Chondrocyte (in vitro differentiated cells): ENCODE measurements around the gene GLS. TPM values are rescaled to one million over a fixed set of nuclear protein-coding genes. Genes with fewer than 3 reads are reported as not detected.

Source experiments
- DNase-seq: peaks from one replicate; pipeline ENCODE4 v3.0.0; 2021; ENCODE audit warnings: mixed read lengths, low spot score
- H3K27ac Mint-ChIP-seq: one replicate; pipeline ENCODE4 v1.8.0; 2021; ENCODE audit warnings: mild to moderate bottlenecking, moderate library complexity, mixed read lengths; ENCODE audit not compliant: unreplicated experiment
- H3K27me3 Mint-ChIP-seq: 2 replicates; pipeline ENCODE4 v1.8.0; 2021; ENCODE audit warnings: low read depth, mixed read lengths
- H3K36me3 Mint-ChIP-seq: 2 replicates; pipeline ENCODE4 v1.8.0; 2021; ENCODE audit warnings: low read depth, mixed read lengths
- H3K4me1 Mint-ChIP-seq: 2 replicates; pipeline ENCODE4 v1.8.0; 2021; ENCODE audit warnings: low read depth, mild to moderate bottlenecking, mixed read lengths
- H3K4me3 Mint-ChIP-seq: one replicate; pipeline ENCODE4 v1.8.0; 2021; ENCODE audit warnings: mild to moderate bottlenecking, moderate library complexity, mixed read lengths; ENCODE audit not compliant: unreplicated experiment
- H3K9me3 Mint-ChIP-seq: 2 replicates; pipeline ENCODE4 v1.8.0; 2021; ENCODE audit warnings: low read depth, mixed read lengths
- total RNA-seq: library from RNA; stranded (reverse); gene quantifications from 3 replicates; pipeline ENCODE4 v1.2.1, GENCODE V29; 2021
- TF ChIP-seq, protein P1 (sequence below): fragments of 200-600 bp; sonication (generic); IDR thresholded peaks from 2 replicates; pipeline ENCODE4 v1.5.0; 2021; ENCODE audit warnings: antibody characterized with exemption, mild to moderate bottlenecking, moderate library complexity

The GLS gene
- total RNA-seq, 1 donor from 2014 or later = 234 TPM

DNA sequence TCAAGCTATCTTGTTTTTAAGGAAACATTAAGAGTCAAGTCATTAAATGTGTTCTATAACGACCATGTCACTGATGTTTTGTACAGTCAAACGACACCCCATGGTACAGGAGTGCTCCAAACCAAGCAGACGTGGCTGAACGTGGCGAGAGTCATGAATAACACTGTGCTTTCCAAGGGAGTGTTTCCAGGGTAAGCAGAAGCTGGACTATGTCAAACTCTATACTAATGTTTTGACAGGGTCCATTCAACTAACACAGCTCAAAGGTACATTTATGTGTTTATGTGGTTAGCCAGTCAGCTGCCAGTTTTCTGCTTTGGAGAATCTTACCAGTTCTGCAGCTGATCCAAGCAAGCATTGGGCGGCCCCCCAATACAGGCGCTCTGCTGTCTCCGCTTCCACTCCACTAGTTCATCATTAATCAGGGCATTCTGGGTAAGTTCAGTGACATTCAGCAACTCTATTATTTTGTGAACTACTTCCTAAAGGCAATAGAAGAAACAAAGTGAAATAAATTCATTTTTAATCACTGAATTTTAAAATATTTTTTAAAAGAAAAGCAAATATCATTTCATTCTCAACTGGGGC lies 117.0 kb downstream of the GLS start:
- H3K36me3 Mint-ChIP-seq = peaks cover 67% of the 10 kb centered on the region
- no peak overlapping the region for H3K4me3 Mint-ChIP-seq
- no peaks in the 10 kb centered on the region for H3K9me3 Mint-ChIP-seq
- H3K27me3 Mint-ChIP-seq = no peaks in the 10 kb centered on the region
- no peaks in the 10 kb centered on the region for H3K4me1 Mint-ChIP-seq
- DNase-seq = no peak
- no peak overlapping the region for H3K27ac Mint-ChIP-seq
- TF ChIP-seq, protein P1, sequence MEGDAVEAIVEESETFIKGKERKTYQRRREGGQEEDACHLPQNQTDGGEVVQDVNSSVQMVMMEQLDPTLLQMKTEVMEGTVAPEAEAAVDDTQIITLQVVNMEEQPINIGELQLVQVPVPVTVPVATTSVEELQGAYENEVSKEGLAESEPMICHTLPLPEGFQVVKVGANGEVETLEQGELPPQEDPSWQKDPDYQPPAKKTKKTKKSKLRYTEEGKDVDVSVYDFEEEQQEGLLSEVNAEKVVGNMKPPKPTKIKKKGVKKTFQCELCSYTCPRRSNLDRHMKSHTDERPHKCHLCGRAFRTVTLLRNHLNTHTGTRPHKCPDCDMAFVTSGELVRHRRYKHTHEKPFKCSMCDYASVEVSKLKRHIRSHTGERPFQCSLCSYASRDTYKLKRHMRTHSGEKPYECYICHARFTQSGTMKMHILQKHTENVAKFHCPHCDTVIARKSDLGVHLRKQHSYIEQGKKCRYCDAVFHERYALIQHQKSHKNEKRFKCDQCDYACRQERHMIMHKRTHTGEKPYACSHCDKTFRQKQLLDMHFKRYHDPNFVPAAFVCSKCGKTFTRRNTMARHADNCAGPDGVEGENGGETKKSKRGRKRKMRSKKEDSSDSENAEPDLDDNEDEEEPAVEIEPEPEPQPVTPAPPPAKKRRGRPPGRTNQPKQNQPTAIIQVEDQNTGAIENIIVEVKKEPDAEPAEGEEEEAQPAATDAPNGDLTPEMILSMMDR = no peak

DNA sequence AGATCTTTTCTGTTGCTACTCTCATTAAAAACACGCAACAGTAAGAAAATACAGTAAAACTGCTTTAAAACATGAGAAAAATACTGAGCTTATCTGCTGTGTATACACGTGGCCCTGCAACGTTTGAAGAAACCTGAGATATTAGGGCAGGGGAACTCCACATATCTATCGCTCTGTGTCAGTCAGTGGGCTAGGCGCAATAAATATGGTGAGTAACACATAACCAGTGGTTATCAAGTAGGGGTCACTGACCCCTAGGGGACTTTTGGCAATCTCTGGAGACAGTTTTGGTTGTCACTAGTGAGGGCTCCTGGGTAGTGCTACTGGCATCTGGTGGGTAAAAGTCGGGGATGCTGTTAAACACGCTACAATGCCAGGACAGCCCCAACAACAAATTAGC lies 118.4 kb downstream of the GLS start:
- Mint-ChIP-seq H3K36me3 (peaks cover 66% of the 10 kb centered on the region), H3K27ac (no peak overlapping the region), H3K4me1 (no peaks in the 10 kb centered on the region), H3K4me3 (no peak overlapping the region), H3K27me3 (no peaks in the 10 kb centered on the region), H3K9me3 (no peaks in the 10 kb centered on the region)
- TF ChIP-seq, protein P1 = no peak
- DNase-seq = no peak

DNA sequence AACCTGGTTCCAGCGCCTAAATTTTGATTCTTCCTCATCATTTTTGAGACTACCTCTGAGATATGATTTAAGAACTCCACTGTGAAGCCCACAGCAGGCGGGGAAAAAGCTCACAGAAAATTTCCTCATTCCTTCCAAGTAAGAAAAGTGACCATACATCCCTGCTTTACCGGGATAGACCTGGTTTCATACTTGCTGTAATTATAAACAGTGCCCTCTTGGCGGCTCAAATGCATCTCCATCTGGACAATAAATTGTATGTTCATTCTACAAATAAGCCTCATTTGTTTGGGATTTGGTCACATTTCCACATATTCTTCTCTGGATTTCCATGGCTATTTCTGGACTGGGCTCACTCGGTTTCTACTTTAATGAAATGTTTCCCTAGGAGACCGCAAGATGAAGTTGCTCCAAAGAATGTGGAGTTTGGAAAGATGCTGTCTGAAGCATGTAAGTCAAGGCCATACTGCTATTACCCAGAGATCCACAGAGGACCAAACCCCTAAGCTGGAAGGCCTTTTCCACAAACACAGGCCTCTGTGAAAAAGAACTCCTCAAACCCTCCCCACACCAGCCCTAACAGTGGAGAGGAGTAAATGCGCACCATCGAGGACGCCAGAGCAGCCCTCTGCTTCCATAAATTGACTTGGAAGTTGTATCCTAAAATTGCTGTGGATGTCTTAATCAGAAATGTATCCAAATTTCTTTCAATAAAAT lies 119.5 kb downstream of the GLS start:
- Mint-ChIP-seq H3K27ac (no peak overlapping the region), H3K4me1 (no peaks in the 10 kb centered on the region), H3K9me3 (no peaks in the 10 kb centered on the region), H3K27me3 (no peaks in the 10 kb centered on the region), H3K36me3 (peaks cover 66% of the 10 kb centered on the region), H3K4me3 (no peak overlapping the region)
- no peak for DNase-seq
- TF ChIP-seq, protein P1 = peak; percentile 17

DNA sequence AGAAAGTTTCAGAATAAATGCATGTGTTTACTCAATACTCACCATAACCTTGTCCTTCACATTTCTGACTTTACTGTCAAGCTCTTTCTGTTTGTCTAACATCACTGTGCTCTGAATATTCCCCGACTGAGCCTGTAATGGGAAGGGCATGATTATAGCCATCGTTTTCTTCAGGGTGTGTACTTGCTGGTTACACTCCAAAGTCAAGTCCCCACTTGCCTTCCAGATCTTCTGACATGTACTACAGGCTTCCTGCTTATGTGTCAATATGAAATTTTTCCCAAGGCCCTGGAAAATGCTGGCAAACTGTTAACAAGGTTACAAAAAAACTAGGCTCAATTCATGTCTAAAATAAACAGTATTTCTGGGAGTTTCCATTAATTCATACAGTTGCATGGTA lies 120.4 kb downstream of the GLS start:
- Mint-ChIP-seq H3K4me1 (no peaks in the 10 kb centered on the region), H3K36me3 (peaks cover 59% of the 10 kb centered on the region), H3K27ac (no peak overlapping the region), H3K4me3 (no peak overlapping the region), H3K27me3 (no peaks in the 10 kb centered on the region), H3K9me3 (no peaks in the 10 kb centered on the region)
- DNase-seq = no peak
- TF ChIP-seq, protein P1 = no peak

DNA sequence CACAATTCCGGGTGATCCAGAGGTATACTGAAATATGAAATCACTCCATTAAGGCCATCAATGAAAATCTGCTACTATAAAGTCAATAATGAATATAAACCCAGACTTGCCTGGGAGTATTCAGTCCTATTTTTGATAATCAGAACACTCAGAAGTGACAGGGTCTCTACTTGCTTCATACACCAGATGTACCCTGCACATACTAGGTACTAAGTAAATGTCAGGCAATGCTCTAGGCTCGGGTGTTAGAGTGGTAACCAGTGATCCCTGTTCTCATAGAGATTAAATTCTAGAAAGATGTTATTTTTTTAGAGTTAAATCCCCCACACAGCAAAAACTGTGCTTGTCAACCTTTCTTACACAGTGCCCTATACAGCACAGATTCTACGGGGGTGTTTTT lies 121.0 kb downstream of the GLS start:
- Mint-ChIP-seq H3K27ac (no peak overlapping the region), H3K27me3 (no peaks in the 10 kb centered on the region), H3K9me3 (no peaks in the 10 kb centered on the region), H3K36me3 (peaks cover 59% of the 10 kb centered on the region), H3K4me1 (no peaks in the 10 kb centered on the region), H3K4me3 (no peak overlapping the region)
- TF ChIP-seq, protein P1 = no peak
- no peak for DNase-seq
